BJ (cell line): ENCODE measurements around the gene PLEKHS1. TPM values are rescaled to one million over a fixed set of nuclear protein-coding genes. Genes with fewer than 3 reads are reported as not detected.
A peak's percentile ranks its signal among the peaks of the same experiment; 100 is the strongest.

Source experiments
- CTCF ChIA-PET: fragments of 350-600 bp; formaldehyde crosslinking; extraction: SDS; loops from one replicate; lab custom pipeline; 2021; ENCODE audit warnings: antibody characterized with exemption, inconsistent platforms; lab: Yijun Ruan, JAX
- POLR2A ChIA-PET: fragments of 300-600 bp; sonication (Branson Sonifier 250); formaldehyde crosslinking; extraction: SDS; loops from one replicate; lab custom pipeline; 2021; ENCODE audit warnings: antibody characterized with exemption; lab: Charles Lee
- DNase-seq: peaks from one replicate; pipeline ENCODE4 v3.0.0-alpha.2; 2011; ENCODE audit warnings: low read depth
- H3K27me3 ChIP-seq: 2 replicates; pipeline ENCODE4 v1.6.0; 2011; ENCODE audit warnings: low read length; ENCODE audit not compliant: control insufficient read depth, insufficient read depth
- H3K36me3 ChIP-seq: 2 replicates; pipeline ENCODE4 v1.5.1; 2011; ENCODE audit warnings: low read length; ENCODE audit not compliant: control insufficient read depth, insufficient read depth
- H3K4me3 ChIP-seq: 2 replicates; pipeline ENCODE4 v1.5.1; 2011; ENCODE audit warnings: low read depth, mild to moderate bottlenecking, control low read depth, low read length
- CTCF ChIP-seq: IDR thresholded peaks from 2 replicates; pipeline ENCODE4 v1.5.1; 2011; ENCODE audit warnings: low read depth, mild to moderate bottlenecking, control low read depth, inconsistent platforms, low read length, moderate library complexity; ENCODE audit not compliant: insufficient read depth
- polyA plus RNA-seq: library from polyadenylated mRNA; depleted of rRNA; stranded (reverse); fragments of >200 nt; gene quantifications from 2 replicates; pipeline ENCODE4 v1.2.3, GENCODE V29; 2011

Gene PLEKHS1
- polyA plus RNA-seq, 1 experiment = not detected

GRCh38 chr10:113746217-113746957 is 5.1 kb upstream of the PLEKHS1 start:
- ChIA-PET CTCF (no interaction called here), POLR2A (no interaction called here)
- DNase-seq = peak; percentile 15
- no peak overlapping the region for H3K4me3 ChIP-seq
- TF ChIP-seq CTCF = no peak
- H3K27me3 ChIP-seq = no peaks in the 10 kb centered on the region
- H3K36me3 ChIP-seq = no peaks in the 10 kb centered on the region

DNA sequence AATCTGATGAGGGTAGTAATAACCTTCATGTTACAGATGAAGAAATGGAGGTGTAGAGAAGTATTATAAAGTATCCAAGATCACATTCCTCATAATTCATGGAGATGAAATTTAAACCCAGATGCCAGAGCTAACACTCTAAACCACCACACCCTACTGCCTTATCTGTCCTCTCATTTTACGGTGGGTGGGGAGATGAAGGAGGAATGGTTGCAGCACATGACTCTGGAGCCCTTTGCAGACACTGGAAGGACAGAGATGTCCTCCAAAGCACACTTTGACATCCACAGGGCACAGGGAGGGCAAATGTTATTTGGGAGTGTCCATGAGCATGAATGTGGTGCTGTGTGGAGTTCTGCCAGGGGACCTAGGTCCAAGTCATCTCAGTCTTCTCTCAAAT is 1.1 kb downstream of the PLEKHS1 start:
- Histone ChIP-seq H3K4me3 (no peak overlapping the region), H3K36me3 (no peaks in the 10 kb centered on the region), H3K27me3 (no peaks in the 10 kb centered on the region)
- ChIA-PET POLR2A (no interaction called here), CTCF (interaction anchor here (1.2 kb wide), 1 partner anchor 21 kb away, joined by 3 read pairs; no protein-coding TSS in a partner anchor)
- no peak for TF ChIP-seq CTCF
- DNase-seq = no peak

- no peak overlapping the region for H3K4me3 ChIP-seq
- no peaks in the 10 kb centered on the region for H3K36me3 ChIP-seq
- POLR2A ChIA-PET = no interaction called here
- CTCF ChIA-PET = interaction anchor here (1.2 kb wide), 1 partner anchor 20 kb away, joined by 3 read pairs; no protein-coding TSS in a partner anchor
- H3K27me3 ChIP-seq = no peaks in the 10 kb centered on the region
- no peak for TF ChIP-seq CTCF
- no peak for DNase-seq
Measured at GRCh38 chr10:113753020-113753692, 1.7 kb downstream of the PLEKHS1 start.

DNA sequence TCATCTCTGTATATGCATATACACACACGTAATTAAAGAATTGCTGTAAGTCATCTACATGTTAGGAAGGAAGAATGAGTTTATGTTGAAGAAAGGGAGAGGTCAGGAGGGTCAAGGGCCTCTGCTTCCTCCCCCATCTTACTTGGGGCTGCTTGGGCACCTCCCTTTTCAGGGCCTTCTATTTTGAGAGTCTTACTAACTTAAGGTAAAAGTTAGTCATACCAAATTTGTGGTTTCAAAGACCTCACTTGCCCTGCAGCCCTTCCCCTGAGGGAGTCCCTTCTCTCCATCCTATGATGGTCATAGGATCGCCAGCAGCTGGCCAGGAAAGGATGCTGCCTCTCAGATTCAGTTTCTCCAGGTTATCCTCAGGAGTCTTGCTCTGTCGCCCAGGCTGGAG is 2.6 kb downstream of the PLEKHS1 start:
- ChIA-PET POLR2A (no interaction called here), CTCF (no interaction called here)
- no peak for DNase-seq
- TF ChIP-seq CTCF = no peak
- no peaks in the 10 kb centered on the region for H3K36me3 ChIP-seq
- H3K4me3 ChIP-seq = no peak overlapping the region
- no peaks in the 10 kb centered on the region for H3K27me3 ChIP-seq

- no peak for TF ChIP-seq CTCF
- Histone ChIP-seq H3K27me3 (no peaks in the 10 kb centered on the region), H3K36me3 (no peaks in the 10 kb centered on the region), H3K4me3 (no peak overlapping the region)
- POLR2A ChIA-PET = no interaction called here
- no peak for DNase-seq
- CTCF ChIA-PET = interaction anchor here (0.7 to 1.0 kb wide), 2 partner anchors 12 to 34 kb away, joined by 3 read pairs; no protein-coding TSS in a partner anchor
Measured at GRCh38 chr10:113754768-113755167, 3.3 kb downstream of the PLEKHS1 start.
